ENCODE data around the gene TMEM267.

DNA sequence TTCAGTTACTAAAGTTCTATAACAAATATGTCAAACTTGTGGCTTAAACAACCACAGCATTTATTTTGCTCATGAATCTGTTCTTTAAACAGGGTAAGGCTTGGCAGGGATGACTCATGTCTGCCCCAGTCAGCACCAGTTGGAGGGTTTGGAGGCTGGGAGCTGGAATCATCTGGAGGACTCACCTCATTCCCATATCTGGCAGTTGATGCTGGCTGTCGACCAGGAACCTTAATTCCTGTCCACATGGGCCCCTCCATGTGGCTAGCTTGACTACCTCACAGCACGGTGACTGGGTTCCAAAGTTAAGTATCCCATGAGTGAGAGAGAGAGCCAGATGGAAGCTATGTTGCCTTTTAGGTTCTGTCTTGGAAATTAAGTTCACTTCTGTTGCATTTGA lies 57.7 kb downstream of the TMEM267 start:
- TF ChIP-seq EZH2 (IDR thresholded peaks at IDR 0.05): no peak
- TF ChIP-seq POLR2AphosphoS5 (IDR thresholded peaks at IDR 0.05; ENCODE audit: borderline replicate concordance, low read depth, low read length): no peak
